IMR-90 (cell line): ENCODE results near the gene GALNT6. TPM values are rescaled to one million over a fixed set of nuclear protein-coding genes. Genes with fewer than 3 reads are reported as not detected.

Source experiments
- ATAC-seq: fragments of 200-7000 bp; cut with Tn5 transposase; 2 replicates; pipeline ENCODE4 v1.9.1; 2020; ENCODE audit warnings: low read depth, mild to moderate bottlenecking, moderate library complexity
- BruUV-seq: library from RNA; stranded (reverse); fragments of 400-500 nt; replicated peaks from 2 replicates; lab custom pipeline; 2021; lab: Mats Ljungman, UMichigan
- CTCF ChIA-PET: fragments of 300-600 bp; formaldehyde crosslinking; extraction: SDS; loops from one replicate; lab custom pipeline; 2021; ENCODE audit warnings: antibody characterized with exemption; lab: Yijun Ruan, JAX
- POLR2A ChIA-PET: fragments of 300-600 bp; sonication (Branson Sonifier 250); formaldehyde crosslinking; loops from one replicate; lab custom pipeline; 2022; ENCODE audit warnings: antibody characterized with exemption; ENCODE audit not compliant: unreplicated experiment; lab: Charles Lee
- DNase-seq: peaks from one replicate; pipeline ENCODE4 v3.0.0; 2013
- H2AFZ ChIP-seq: replicated peaks from 2 replicates; pipeline ENCODE3; 2013; ENCODE audit warnings: low read length, mild to moderate bottlenecking; ENCODE audit not compliant: poor library complexity
- H2AK5ac ChIP-seq: 2 replicates; pipeline ENCODE4 v1.6.1; 2013; ENCODE audit warnings: low read depth, low read length, inconsistent platforms
- H2AK9ac ChIP-seq: replicated peaks from 2 replicates; pipeline ENCODE3; 2013; ENCODE audit warnings: mild to moderate bottlenecking, low read depth, low read length, moderate library complexity; ENCODE audit not compliant: poor library complexity
- H2BK120ac ChIP-seq: 2 replicates; pipeline ENCODE4 v1.6.1; 2013; ENCODE audit warnings: low read depth, low read length, inconsistent platforms
- H2BK15ac ChIP-seq: 3 replicates; pipeline ENCODE4 v1.6.1; 2013; ENCODE audit warnings: low read depth, low read length, inconsistent platforms
- H2BK20ac ChIP-seq: 2 replicates; pipeline ENCODE4 v1.6.1; 2013; ENCODE audit warnings: low read depth, mild to moderate bottlenecking, inconsistent platforms, low read length, moderate library complexity
- H2BK5ac ChIP-seq: 2 replicates; pipeline ENCODE4 v1.6.1; 2013; ENCODE audit warnings: mild to moderate bottlenecking, low read depth, low read length, inconsistent platforms; ENCODE audit not compliant: poor library complexity, severe bottlenecking
- H3K14ac ChIP-seq: replicated peaks from 2 replicates; pipeline ENCODE4 v1.6.1; 2013; ENCODE audit warnings: low read depth, low read length, inconsistent platforms
- H3K18ac ChIP-seq: 2 replicates; pipeline ENCODE4 v1.6.1; 2013; ENCODE audit warnings: low read depth, low read length, control low read depth
- H3K23ac ChIP-seq: 2 replicates; pipeline ENCODE4 v1.6.1; 2013; ENCODE audit warnings: low read depth, low read length, inconsistent platforms
- H3K27ac ChIP-seq: 2 replicates; pipeline ENCODE4 v1.5.1; 2013; ENCODE audit warnings: mild to moderate bottlenecking, control low read depth, low read length; ENCODE audit not compliant: insufficient read depth
- H3K27me3 ChIP-seq: 2 replicates; pipeline ENCODE4 v1.6.1; 2013; ENCODE audit warnings: low read length; ENCODE audit not compliant: control insufficient read depth, insufficient read depth
- H3K36me3 ChIP-seq: 2 replicates; pipeline ENCODE4 v1.6.1; 2013; ENCODE audit warnings: low read length, mixed read lengths; ENCODE audit not compliant: control insufficient read depth, insufficient read depth
- H3K4ac ChIP-seq: 2 replicates; pipeline ENCODE4 v1.6.1; 2013; ENCODE audit warnings: low read depth, low read length, inconsistent platforms
- H3K4me1 ChIP-seq: 2 replicates; pipeline ENCODE4 v1.6.1; 2013; ENCODE audit warnings: low read length, mixed read lengths; ENCODE audit not compliant: control insufficient read depth, insufficient read depth
- H3K4me2 ChIP-seq: 2 replicates; pipeline ENCODE4 v1.6.1; 2013; ENCODE audit warnings: low read depth, mild to moderate bottlenecking, control low read depth, low read length, moderate library complexity
- H3K4me3 ChIP-seq: 2 replicates; pipeline ENCODE4 v1.5.1; 2013; ENCODE audit warnings: low read depth, mild to moderate bottlenecking, control low read depth, low read length, moderate library complexity; ENCODE audit not compliant: insufficient read depth
- H3K56ac ChIP-seq: 2 replicates; pipeline ENCODE4 v1.6.1; 2013; ENCODE audit warnings: low read length, inconsistent platforms; ENCODE audit not compliant: insufficient read depth; ENCODE audit errors: extremely low read depth
- H3K79me1 ChIP-seq, 2 experiments: 2 replicates each; pipeline ENCODE4 v1.6.1; 2013; ENCODE audit warnings: low read length in 2 of 2, inconsistent platforms in 1 of 2, low read depth in 1 of 2
- H3K9ac ChIP-seq: 2 replicates; pipeline ENCODE4 v1.6.1; 2013; ENCODE audit warnings: low read depth, low read length, control low read depth
- H3K9me1 ChIP-seq: 2 replicates; pipeline ENCODE4 v1.6.1; 2013; ENCODE audit warnings: low read length, inconsistent platforms; ENCODE audit not compliant: insufficient read depth
- H3K9me3 ChIP-seq: 2 replicates; pipeline ENCODE4 v1.6.1; 2013; ENCODE audit warnings: low read length; ENCODE audit not compliant: control insufficient read depth, insufficient read depth
- H4K20me1 ChIP-seq: 2 replicates; pipeline ENCODE4 v1.6.1; 2013; ENCODE audit warnings: low read length, inconsistent platforms; ENCODE audit not compliant: insufficient read depth
- H4K5ac ChIP-seq: 2 replicates; pipeline ENCODE4 v1.6.1; 2013; ENCODE audit warnings: mild to moderate bottlenecking, low read depth, low read length, control low read depth
- H4K8ac ChIP-seq, 2 experiments: 2 replicates each; pipeline ENCODE4 v1.6.1; 2013; ENCODE audit warnings: low read depth in 2 of 2, low read length in 2 of 2, control low read depth in 1 of 2, inconsistent platforms in 1 of 2
- H4K91ac ChIP-seq: 2 replicates; pipeline ENCODE4 v1.6.1; 2013; ENCODE audit warnings: low read depth, low read length, inconsistent platforms; ENCODE audit not compliant: insufficient read depth
- BHLHE40 ChIP-seq: fragments of 150-350 bp; IDR thresholded peaks from 2 replicates; pipeline ENCODE4 v1.6.1; 2016; ENCODE audit warnings: mild to moderate bottlenecking, low read depth, low read length
- CEBPB ChIP-seq: IDR thresholded peaks from 2 replicates; pipeline ENCODE4 v1.6.1; 2012; ENCODE audit warnings: low read depth, low read length, improper control_type of control experiment
- CHD1 ChIP-seq: IDR thresholded peaks from 2 replicates; pipeline ENCODE4 v1.6.1; 2012; ENCODE audit warnings: low read depth, low read length, improper control_type of control experiment
- FOS ChIP-seq: fragments of 150-350 bp; IDR thresholded peaks from 2 replicates; pipeline ENCODE4 v1.6.1; 2016; ENCODE audit warnings: low read depth, low read length
- MXI1 ChIP-seq: IDR thresholded peaks from 2 replicates; pipeline ENCODE4 v1.6.1; 2012; ENCODE audit warnings: low read depth, mild to moderate bottlenecking, low read length, moderate library complexity, borderline replicate concordance
- NFE2L2 ChIP-seq: fragments of 150-350 bp; IDR thresholded peaks from 2 replicates; pipeline ENCODE4 v1.6.1; 2016; ENCODE audit warnings: low read depth, mild to moderate bottlenecking, low read length
- POLR2A ChIP-seq: IDR thresholded peaks from 2 replicates; pipeline ENCODE4 v1.6.1; 2012; ENCODE audit warnings: mild to moderate bottlenecking, low read depth, low read length
- RAD21 ChIP-seq: IDR thresholded peaks from 2 replicates; pipeline ENCODE4 v1.6.1; 2012; ENCODE audit warnings: low read length, improper control_type of control experiment
- RCOR1 ChIP-seq: IDR thresholded peaks from 2 replicates; pipeline ENCODE4 v1.6.1; 2012; ENCODE audit warnings: mild to moderate bottlenecking, low read length, improper control_type of control experiment; ENCODE audit not compliant: insufficient replicate concordance
- RFX5 ChIP-seq: IDR thresholded peaks from 2 replicates; pipeline ENCODE4 v1.8.0; 2012; ENCODE audit warnings: low read depth, mild to moderate bottlenecking, low read length, moderate library complexity
- SMC3 ChIP-seq: fragments of 150-350 bp; IDR thresholded peaks from 2 replicates; pipeline ENCODE4 v1.6.1; 2016; ENCODE audit warnings: low read depth, mild to moderate bottlenecking, antibody characterized with exemption, low read length, moderate library complexity
- WGBS, 2 experiments: methylation state at CpG; one replicate each; pipeline versions ENCODE4 v1.1.5 to v1.1.7; 2013; ENCODE audit warnings: missing lambda C conversion rate in 2 of 2; ENCODE audit not compliant: insufficient read length in 1 of 2; ENCODE audit errors: extremely low coverage in 2 of 2; 5-methylcytosine and 5-hydroxymethylcytosine counted together
- dilution Hi-C: fragments of 300-500 bp; cut with HindIII; formaldehyde crosslinking; loops from one replicate; pipeline ENCODE4 v1.14.3; 2018; ENCODE audit warnings: low sequenced_read_pairs; ENCODE audit not compliant: unreplicated experiment
- in situ Hi-C: fragments of 300-500 bp; cut with MboI; formaldehyde crosslinking; loops from 3 replicates; pipeline ENCODE4 v1.14.3; 2019; ENCODE audit warnings: low sequenced_read_pairs, inconsistent platforms, mixed read lengths
- intact Hi-C: fragments of 100-400 bp; cut with micrococcal nuclease; formaldehyde crosslinking; loops from 2 replicates; pipeline ENCODE4 v1.10.0; 2022
- polyA plus RNA-seq, 3 experiments: library from polyadenylated mRNA; depleted of rRNA; stranded (reverse); fragments of >200 nt; gene quantifications; 2 replicates each; pipeline ENCODE4 v1.2.3, GENCODE V29; 2012; ENCODE audit warnings: low replicate concordance in 1 of 3
- total RNA-seq: library from RNA; depleted of rRNA; stranded (reverse); fragments of >200 nt; gene quantifications from 2 replicates; pipeline ENCODE4 v1.2.3, GENCODE V29; 2012
- TF ChIP-seq, protein P1 (sequence below): fragments of 150-350 bp; IDR thresholded peaks from 2 replicates; pipeline ENCODE4 v1.6.1; 2016; ENCODE audit warnings: low read depth, mild to moderate bottlenecking, low read length, moderate library complexity, borderline replicate concordance
- TF ChIP-seq, protein P2 (sequence below): fragments of 150-350 bp; IDR thresholded peaks from 2 replicates; pipeline ENCODE4 v1.6.1; 2017; ENCODE audit warnings: mild to moderate bottlenecking, antibody characterized with exemption, low read length, low read depth

Gene GALNT6
- total and polyA plus RNA-seq, 2 of the 4 experiments (the other 2 are of a cell fraction) = 17.1 to 23.7 TPM

DNA sequence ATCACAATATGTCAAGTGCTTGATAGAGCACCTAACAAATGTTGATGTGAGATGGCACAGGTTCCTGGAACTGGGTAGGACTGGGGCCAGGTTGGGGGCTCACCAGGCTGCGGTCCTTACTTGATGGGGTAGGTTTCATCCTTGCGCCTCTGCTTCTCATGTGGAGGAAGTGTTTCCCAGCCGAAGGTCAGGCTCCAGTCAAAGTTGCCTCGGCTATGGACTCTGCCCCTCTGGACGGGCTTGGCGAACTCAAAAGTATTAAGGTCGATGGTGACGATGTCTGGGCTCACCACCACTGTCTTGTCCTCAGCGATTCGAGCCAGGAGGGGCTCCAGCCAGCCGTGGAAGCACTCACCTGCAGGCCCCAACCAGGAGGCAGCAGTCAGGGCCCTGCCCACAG, 27.2 kb downstream of the GALNT6 start:
- H3K4ac ChIP-seq = no peak overlapping the region
- ATAC-seq = no peak
- in situ Hi-C loops = loop anchor here (25.0 kb wide), 1 partner anchor 852 kb away; the partner anchor contains the start of gene DIP2B
- 0 out of 4 replicates have a peak, but pooled peaks cover 0 to 1% of the 10 kb centered on the region in 2 experiments for H3K79me1 ChIP-seq
- H4K20me1 ChIP-seq = no peaks in the 10 kb centered on the region
- no peak overlapping the region for H4K91ac ChIP-seq
- intact Hi-C loops = no loop called here
- no peak overlapping the region for H3K9ac ChIP-seq
- no peak overlapping the region for H2BK20ac ChIP-seq
- no TSS peak for BruUV-seq
- H3K4me3 ChIP-seq = no peak overlapping the region
- H2BK15ac ChIP-seq = no peak overlapping the region
- 89% methylated on average over 8 of the region's 11 CpGs; no CpG with 5 or more reads in 1 of the 2 experiments for WGBS, 2 experiments
- no peak overlapping the region for H2BK5ac ChIP-seq
- no peak overlapping the region for H3K14ac ChIP-seq
- H3K36me3 ChIP-seq = no peaks in the 10 kb centered on the region
- no peak overlapping the region for H2AK5ac ChIP-seq
- H3K27ac ChIP-seq = no peak overlapping the region
- no peak overlapping the region for H2BK120ac ChIP-seq
- peaks cover 9% of the 10 kb centered on the region; the same call in 1 of the 2 replicates for H3K9me1 ChIP-seq
- H4K5ac ChIP-seq = no peak overlapping the region
- H3K27me3 ChIP-seq = peaks cover 3% of the 10 kb centered on the region; the same call in 1 of the 2 replicates
- dilution Hi-C loops = no loop called here
- H2AK9ac ChIP-seq = no peak overlapping the region
- no peak for TF ChIP-seq CHD1
- no peak for TF ChIP-seq SMC3
- TF ChIP-seq RAD21 = no peak
- TF ChIP-seq POLR2A = no peak
- no peak for TF ChIP-seq CEBPB
- no peak for TF ChIP-seq BHLHE40
- TF ChIP-seq, protein P1, sequence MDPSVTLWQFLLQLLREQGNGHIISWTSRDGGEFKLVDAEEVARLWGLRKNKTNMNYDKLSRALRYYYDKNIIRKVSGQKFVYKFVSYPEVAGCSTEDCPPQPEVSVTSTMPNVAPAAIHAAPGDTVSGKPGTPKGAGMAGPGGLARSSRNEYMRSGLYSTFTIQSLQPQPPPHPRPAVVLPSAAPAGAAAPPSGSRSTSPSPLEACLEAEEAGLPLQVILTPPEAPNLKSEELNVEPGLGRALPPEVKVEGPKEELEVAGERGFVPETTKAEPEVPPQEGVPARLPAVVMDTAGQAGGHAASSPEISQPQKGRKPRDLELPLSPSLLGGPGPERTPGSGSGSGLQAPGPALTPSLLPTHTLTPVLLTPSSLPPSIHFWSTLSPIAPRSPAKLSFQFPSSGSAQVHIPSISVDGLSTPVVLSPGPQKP = no peak
- TF ChIP-seq MXI1 = no peak
- TF ChIP-seq RCOR1 = no peak
- TF ChIP-seq NFE2L2 = no peak
- TF ChIP-seq FOS = no peak
- TF ChIP-seq RFX5 = no peak
- TF ChIP-seq, protein P2, sequence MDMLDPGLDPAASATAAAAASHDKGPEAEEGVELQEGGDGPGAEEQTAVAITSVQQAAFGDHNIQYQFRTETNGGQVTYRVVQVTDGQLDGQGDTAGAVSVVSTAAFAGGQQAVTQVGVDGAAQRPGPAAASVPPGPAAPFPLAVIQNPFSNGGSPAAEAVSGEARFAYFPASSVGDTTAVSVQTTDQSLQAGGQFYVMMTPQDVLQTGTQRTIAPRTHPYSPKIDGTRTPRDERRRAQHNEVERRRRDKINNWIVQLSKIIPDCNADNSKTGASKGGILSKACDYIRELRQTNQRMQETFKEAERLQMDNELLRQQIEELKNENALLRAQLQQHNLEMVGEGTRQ = no peak
- H3K18ac ChIP-seq = no peak overlapping the region
- no peak for DNase-seq
- ChIA-PET CTCF (no interaction called here), POLR2A (no interaction called here)
- no peaks in the 10 kb centered on the region for H3K9me3 ChIP-seq
- no peak overlapping the region for H2AFZ ChIP-seq
- H3K4me2 ChIP-seq = no peak overlapping the region
- H4K8ac ChIP-seq = no peak overlapping the region
- H3K23ac ChIP-seq = no peak overlapping the region
- H3K4me1 ChIP-seq = peaks cover 2% of the 10 kb centered on the region
- H3K56ac ChIP-seq = no peak overlapping the region
